Trophoblast cell (in vitro differentiated cells and primary cell): ENCODE results near the gene SNTG2.
A peak's percentile ranks its signal among the peaks of the same experiment; 100 is the strongest.

ENCODE experiments used
- DNase-seq, 2 donors: peaks; one replicate each; pipeline ENCODE4 v3.0.0-alpha.2; 2016
- H2AFZ ChIP-seq: 2 replicates; pipeline ENCODE4 v1.6.1; 2013; ENCODE audit warnings: low read length, moderate library complexity, mild to moderate bottlenecking; ENCODE audit not compliant: insufficient read depth, poor library complexity
- H2AK5ac ChIP-seq: 2 replicates; pipeline ENCODE4 v1.6.1; 2013; ENCODE audit warnings: mild to moderate bottlenecking, low read length
- H2BK120ac ChIP-seq: 2 replicates; pipeline ENCODE4 v1.6.1; 2013; ENCODE audit warnings: low read length, mild to moderate bottlenecking, moderate library complexity; ENCODE audit not compliant: insufficient read depth, poor library complexity
- H2BK12ac ChIP-seq: 2 replicates; pipeline ENCODE4 v1.6.1; 2013; ENCODE audit warnings: mild to moderate bottlenecking, low read length, moderate library complexity
- H2BK5ac ChIP-seq: 2 replicates; pipeline ENCODE4 v1.6.1; 2013; ENCODE audit warnings: low read length, low read depth, moderate library complexity, mild to moderate bottlenecking; ENCODE audit not compliant: poor library complexity
- H3K14ac ChIP-seq: 2 replicates; pipeline ENCODE4 v1.6.1; 2013; ENCODE audit warnings: mild to moderate bottlenecking, low read length
- H3K18ac ChIP-seq: 2 replicates; pipeline ENCODE4 v1.6.1; 2013; ENCODE audit warnings: mild to moderate bottlenecking, low read length
- H3K23ac ChIP-seq: 2 replicates; pipeline ENCODE4 v1.6.1; 2013; ENCODE audit warnings: low read length
- H3K27ac ChIP-seq: 2 replicates; pipeline ENCODE4 v1.5.1; 2013; ENCODE audit warnings: low read depth, mild to moderate bottlenecking, inconsistent platforms, low read length, moderate library complexity
- H3K27me3 ChIP-seq: 2 replicates; pipeline ENCODE4 v1.6.1; 2013; ENCODE audit warnings: inconsistent platforms, mild to moderate bottlenecking, low read length, moderate library complexity; ENCODE audit not compliant: insufficient read depth
- H3K36me3 ChIP-seq, 2 experiments: 1 replicate in 1 of 2; 2 replicates in 1 of 2; pipeline ENCODE4 v1.6.1; 2013; ENCODE audit warnings: low read length in 2 of 2, mild to moderate bottlenecking in 2 of 2, moderate library complexity in 1 of 2; ENCODE audit not compliant: insufficient read depth in 2 of 2, control insufficient read depth in 1 of 2
- H3K4ac ChIP-seq: 2 replicates; pipeline ENCODE4 v1.6.1; 2013; ENCODE audit warnings: low read depth, mild to moderate bottlenecking, low read length, moderate library complexity
- H3K4me1 ChIP-seq, 2 experiments: 1 replicate in 1 of 2; 2 replicates in 1 of 2; pipeline ENCODE4 v1.6.1; 2013; ENCODE audit warnings: low read length in 2 of 2, mild to moderate bottlenecking in 2 of 2, moderate library complexity in 1 of 2; ENCODE audit not compliant: insufficient read depth in 2 of 2, control insufficient read depth in 1 of 2
- H3K4me2 ChIP-seq: 2 replicates; pipeline ENCODE4 v1.6.1; 2013; ENCODE audit warnings: inconsistent platforms, mild to moderate bottlenecking, low read length, moderate library complexity
- H3K4me3 ChIP-seq: 2 replicates; pipeline ENCODE4 v1.5.1; 2013; ENCODE audit warnings: mild to moderate bottlenecking, low read depth, low read length, inconsistent platforms
- H3K79me1 ChIP-seq: one replicate; pipeline ENCODE4 v1.6.1; 2013; ENCODE audit warnings: low read length
- H3K79me2 ChIP-seq: 2 replicates; pipeline ENCODE4 v1.6.1; 2013; ENCODE audit warnings: low read length, mild to moderate bottlenecking; ENCODE audit not compliant: control insufficient read depth, insufficient read depth, poor library complexity
- H3K9ac ChIP-seq: 2 replicates; pipeline ENCODE4 v1.6.1; 2013; ENCODE audit warnings: mild to moderate bottlenecking, low read length
- H3K9me3 ChIP-seq: 2 replicates; pipeline ENCODE4 v1.6.1; 2013; ENCODE audit warnings: low read depth, mild to moderate bottlenecking, control low read depth, inconsistent platforms, low read length; ENCODE audit not compliant: insufficient read depth
- H4K12ac ChIP-seq: 2 replicates; pipeline ENCODE4 v1.6.1; 2013; ENCODE audit warnings: low read depth, mild to moderate bottlenecking, low read length, moderate library complexity
- H4K8ac ChIP-seq: 2 replicates; pipeline ENCODE4 v1.6.1; 2013; ENCODE audit warnings: low read depth, mild to moderate bottlenecking, low read length, moderate library complexity
- H4K91ac ChIP-seq: one replicate; pipeline ENCODE4 v1.6.1; 2013; ENCODE audit warnings: low read depth, mild to moderate bottlenecking, low read length, moderate library complexity
- WGBS: extraction: QIAGEN DNeasy Blood & Tissue Kit; methylation state at CpG from one replicate; pipeline ENCODE4 v1.1.7; 2013; ENCODE audit warnings: missing lambda C conversion rate; ENCODE audit not compliant: insufficient read length, insufficient coverage; ENCODE audit errors: extremely low coverage; 5-methylcytosine and 5-hydroxymethylcytosine counted together

Gene SNTG2

GRCh38 chr2:1162768-1163584, 212.3 kb downstream of the SNTG2 start:
- H3K36me3 ChIP-seq, result no peaks in the 10 kb centered on the region
- H3K4me3 ChIP-seq, result no peak overlapping the region
- H3K4me2 ChIP-seq, result no peak overlapping the region
- no peak overlapping the region for H3K27ac ChIP-seq
- H3K79me1 ChIP-seq, result no peaks in the 10 kb centered on the region
- H3K18ac ChIP-seq, result no peak overlapping the region
- no peak overlapping the region for H2BK5ac ChIP-seq
- H3K9ac ChIP-seq, result no peak overlapping the region
- H2BK120ac ChIP-seq, result no peak overlapping the region
- H4K8ac ChIP-seq, result peak overlapping the region; percentile 13
- DNase-seq, result no peak
- H4K12ac ChIP-seq, result no peak overlapping the region
- no CpG with 5 or more reads among the region's 12 CpGs for WGBS
- H3K14ac ChIP-seq, result no peak overlapping the region
- no peaks in the 10 kb centered on the region for H3K79me2 ChIP-seq
- H3K4me1 ChIP-seq, result no peaks in the 10 kb centered on the region
- no peak overlapping the region for H3K4ac ChIP-seq
- H2AFZ ChIP-seq, result no peak overlapping the region
- no peak overlapping the region for H2BK12ac ChIP-seq
- H3K23ac ChIP-seq, result no peak overlapping the region
- H4K91ac ChIP-seq, result no peak overlapping the region
- H3K9me3 ChIP-seq, result peaks cover 7% of the 10 kb centered on the region
- H3K27me3 ChIP-seq, result no peaks in the 10 kb centered on the region
- H2AK5ac ChIP-seq, result no peak overlapping the region

- Histone ChIP-seq H2AFZ (no peak overlapping the region), H3K27me3 (no peaks in the 10 kb centered on the region), H3K9me3 (peaks cover 7% of the 10 kb centered on the region), H2AK5ac (no peak overlapping the region), H3K79me1 (no peaks in the 10 kb centered on the region), H3K14ac (no peak overlapping the region), H3K4ac (no peak overlapping the region), H4K8ac (no peak overlapping the region), H2BK12ac (no peak overlapping the region), H2BK120ac (no peak overlapping the region), H3K4me3 (no peak overlapping the region), H3K18ac (no peak overlapping the region), H3K36me3 (no peaks in the 10 kb centered on the region), H3K4me2 (no peak overlapping the region), H3K27ac (no peak overlapping the region), H3K79me2 (no peaks in the 10 kb centered on the region), H4K91ac (no peak overlapping the region), H4K12ac (no peak overlapping the region), H3K23ac (no peak overlapping the region), H3K4me1 (no peaks in the 10 kb centered on the region), H3K9ac (no peak overlapping the region), H2BK5ac (no peak overlapping the region)
- DNase-seq, result no peak
- no CpG with 5 or more reads among the region's 14 CpGs for whole genome bisulfite sequencing
Measured at GRCh38 chr2:1166976-1167375, 216.3 kb downstream of the SNTG2 start.

GRCh38 chr2:1168846-1169245, 218.2 kb downstream of the SNTG2 start:
- H4K91ac ChIP-seq, result no peak overlapping the region
- no peak overlapping the region for H3K18ac ChIP-seq
- no peak overlapping the region for H2AK5ac ChIP-seq
- no peak overlapping the region for H2BK12ac ChIP-seq
- H3K27ac ChIP-seq, result no peak overlapping the region
- no peak overlapping the region for H3K4me3 ChIP-seq
- no peak for DNase-seq
- no peak overlapping the region for H3K4ac ChIP-seq
- no peak overlapping the region for H3K4me2 ChIP-seq
- no peaks in the 10 kb centered on the region for H3K4me1 ChIP-seq
- H3K23ac ChIP-seq, result no peak overlapping the region
- H3K27me3 ChIP-seq, result no peaks in the 10 kb centered on the region
- H3K9me3 ChIP-seq, result peaks cover 4% of the 10 kb centered on the region
- H2BK5ac ChIP-seq, result no peak overlapping the region
- H2BK120ac ChIP-seq, result no peak overlapping the region
- H4K12ac ChIP-seq, result no peak overlapping the region
- H4K8ac ChIP-seq, result no peak overlapping the region
- H3K79me1 ChIP-seq, result no peaks in the 10 kb centered on the region
- H3K36me3 ChIP-seq, result no peaks in the 10 kb centered on the region
- H3K79me2 ChIP-seq, result no peaks in the 10 kb centered on the region
- no peak overlapping the region for H2AFZ ChIP-seq
- WGBS, result no CpG with 5 or more reads among the region's 10 CpGs
- no peak overlapping the region for H3K14ac ChIP-seq
- no peak overlapping the region for H3K9ac ChIP-seq

GRCh38 chr2:1169291-1169949, 218.8 kb downstream of the SNTG2 start:
- Histone ChIP-seq H3K79me1 (no peaks in the 10 kb centered on the region), H3K4me2 (no peak overlapping the region), H3K36me3 (no peaks in the 10 kb centered on the region), H3K79me2 (no peaks in the 10 kb centered on the region), H2AK5ac (no peak overlapping the region), H3K23ac (no peak overlapping the region), H2BK5ac (no peak overlapping the region), H4K12ac (no peak overlapping the region), H3K9ac (no peak overlapping the region), H3K27ac (no peak overlapping the region), H3K18ac (no peak overlapping the region), H3K9me3 (peaks cover 4% of the 10 kb centered on the region), H3K14ac (no peak overlapping the region), H2BK120ac (no peak overlapping the region), H2BK12ac (no peak overlapping the region), H4K91ac (no peak overlapping the region), H3K27me3 (no peaks in the 10 kb centered on the region), H3K4me1 (no peaks in the 10 kb centered on the region), H3K4me3 (no peak overlapping the region), H2AFZ (no peak overlapping the region), H4K8ac (no peak overlapping the region), H3K4ac (no peak overlapping the region)
- no CpG with 5 or more reads among the region's 13 CpGs for WGBS
- no peak for DNase-seq
